Measurements from ENCODE around the gene NDOR1. TPM values are rescaled to one million over a fixed set of nuclear protein-coding genes. Genes with fewer than 3 reads are reported as not detected.

The NDOR1 gene
- total RNA-seq, 1 donor from 2014 or later = 31.6 TPM

GRCh38 chr9:137247916-137248175 is 42.3 kb downstream of the NDOR1 start:
- Mint-ChIP-seq H3K4me3 (ENCODE audit: unreplicated experiment) (no peak overlapping the region), H3K27ac (ENCODE audit: unreplicated experiment) (no peak overlapping the region), H3K27me3 (ENCODE audit: unreplicated experiment) (peaks cover 1% of the 10 kb centered on the region), H3K36me3 (ENCODE audit: unreplicated experiment) (no peaks in the 10 kb centered on the region), H3K9me3 (ENCODE audit: unreplicated experiment) (no peaks in the 10 kb centered on the region), H3K4me1 (ENCODE audit: low read depth, unreplicated experiment) (peaks cover under 1% of the 10 kb centered on the region)
- DNase-seq = no peak
- TF ChIP-seq, protein P1, sequence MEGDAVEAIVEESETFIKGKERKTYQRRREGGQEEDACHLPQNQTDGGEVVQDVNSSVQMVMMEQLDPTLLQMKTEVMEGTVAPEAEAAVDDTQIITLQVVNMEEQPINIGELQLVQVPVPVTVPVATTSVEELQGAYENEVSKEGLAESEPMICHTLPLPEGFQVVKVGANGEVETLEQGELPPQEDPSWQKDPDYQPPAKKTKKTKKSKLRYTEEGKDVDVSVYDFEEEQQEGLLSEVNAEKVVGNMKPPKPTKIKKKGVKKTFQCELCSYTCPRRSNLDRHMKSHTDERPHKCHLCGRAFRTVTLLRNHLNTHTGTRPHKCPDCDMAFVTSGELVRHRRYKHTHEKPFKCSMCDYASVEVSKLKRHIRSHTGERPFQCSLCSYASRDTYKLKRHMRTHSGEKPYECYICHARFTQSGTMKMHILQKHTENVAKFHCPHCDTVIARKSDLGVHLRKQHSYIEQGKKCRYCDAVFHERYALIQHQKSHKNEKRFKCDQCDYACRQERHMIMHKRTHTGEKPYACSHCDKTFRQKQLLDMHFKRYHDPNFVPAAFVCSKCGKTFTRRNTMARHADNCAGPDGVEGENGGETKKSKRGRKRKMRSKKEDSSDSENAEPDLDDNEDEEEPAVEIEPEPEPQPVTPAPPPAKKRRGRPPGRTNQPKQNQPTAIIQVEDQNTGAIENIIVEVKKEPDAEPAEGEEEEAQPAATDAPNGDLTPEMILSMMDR (IDR thresholded peaks at IDR 0.05; ENCODE audit: partially characterized antibody, unreplicated experiment) = no peak

DNA sequence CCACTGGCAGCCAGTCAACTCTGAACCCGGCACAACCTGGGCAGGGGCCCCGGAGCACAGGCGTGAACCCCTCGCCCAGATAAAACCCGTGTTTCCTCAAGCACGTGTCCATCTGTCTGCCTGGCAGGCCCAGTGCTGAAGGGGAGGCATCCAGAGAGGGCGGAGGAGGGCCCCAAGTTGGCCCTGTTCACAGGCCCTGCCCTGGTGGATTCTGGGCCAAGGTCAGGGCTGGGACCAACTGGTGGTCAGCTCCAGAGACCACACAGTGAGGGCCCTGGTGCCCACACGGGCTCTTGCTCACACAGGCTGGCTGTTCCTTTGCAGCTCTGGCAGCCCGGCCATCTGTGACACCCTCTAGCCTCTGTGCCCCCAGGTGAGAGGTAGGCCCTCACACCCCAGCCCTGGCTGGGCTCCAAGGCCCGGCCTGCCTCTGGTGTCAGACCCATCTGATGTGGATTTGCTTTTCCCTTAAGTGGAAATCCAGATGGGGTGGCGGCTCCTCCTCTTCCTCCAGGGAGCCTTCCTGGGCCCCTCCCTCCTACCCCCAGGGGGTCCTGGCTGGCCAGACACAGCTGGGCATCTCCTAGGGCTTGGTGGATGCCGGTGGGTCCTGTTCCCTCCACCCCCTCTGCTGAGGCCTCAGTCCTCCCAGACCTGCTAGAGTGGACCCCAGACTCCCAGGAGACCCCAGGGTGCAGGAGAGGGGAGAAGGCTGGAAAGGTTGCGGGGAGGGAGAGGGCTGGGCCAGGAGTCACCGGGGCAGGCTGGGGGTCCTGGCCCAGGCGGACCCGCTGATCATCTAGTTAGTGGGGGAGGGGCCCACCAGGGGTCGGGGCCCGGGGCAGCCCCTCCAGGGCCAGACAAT is 45.1 kb downstream of the NDOR1 start:
- Mint-ChIP-seq H3K9me3 (ENCODE audit: unreplicated experiment) (peaks cover 4% of the 10 kb centered on the region), H3K4me3 (ENCODE audit: unreplicated experiment) (no peak overlapping the region), H3K27ac (ENCODE audit: unreplicated experiment) (no peak overlapping the region), H3K36me3 (ENCODE audit: unreplicated experiment) (no peaks in the 10 kb centered on the region), H3K27me3 (ENCODE audit: unreplicated experiment) (peaks cover 2% of the 10 kb centered on the region), H3K4me1 (ENCODE audit: low read depth, unreplicated experiment) (peaks cover 1% of the 10 kb centered on the region)
- TF ChIP-seq, protein P1 (IDR thresholded peaks at IDR 0.05; ENCODE audit: partially characterized antibody, unreplicated experiment) = no peak
- no peak for DNase-seq

DNA sequence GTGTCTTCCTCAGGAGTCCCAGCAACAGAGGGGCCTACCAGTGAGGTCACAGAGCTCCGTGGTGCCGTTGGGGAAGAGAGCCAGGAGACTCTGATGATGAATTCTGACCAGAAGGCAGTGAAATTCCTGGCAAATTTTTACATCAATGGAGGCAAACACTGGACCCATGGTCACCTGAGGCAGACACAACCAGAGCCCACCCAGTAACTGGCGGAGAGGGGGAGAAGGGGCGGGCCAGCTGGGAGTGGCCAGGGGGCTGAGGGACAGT is 45.6 kb downstream of the NDOR1 start, which contains the start of gene STPG3:
TSS of gene STPG3 (plus strand) at position 93 of the 268 bp plus-strand sequence. CDS start at position 94, 1 bp downstream.
- TF ChIP-seq, protein P1 (IDR thresholded peaks at IDR 0.05; ENCODE audit: partially characterized antibody, unreplicated experiment) = no peak
- H3K36me3 Mint-ChIP-seq (ENCODE audit: unreplicated experiment) = no peaks in the 10 kb centered on the region
- no peak within 1 kb of the TSS for H3K4me3 Mint-ChIP-seq (ENCODE audit: unreplicated experiment)
- DNase-seq = no peak
- peaks cover 2% of the 10 kb centered on the region for H3K27me3 Mint-ChIP-seq (ENCODE audit: unreplicated experiment)
- H3K27ac Mint-ChIP-seq (ENCODE audit: unreplicated experiment) = no peak within 1 kb of the TSS
- peaks cover 1% of the 10 kb centered on the region for H3K4me1 Mint-ChIP-seq (ENCODE audit: low read depth, unreplicated experiment)
- peaks cover 4% of the 10 kb centered on the region for H3K9me3 Mint-ChIP-seq (ENCODE audit: unreplicated experiment)

DNA sequence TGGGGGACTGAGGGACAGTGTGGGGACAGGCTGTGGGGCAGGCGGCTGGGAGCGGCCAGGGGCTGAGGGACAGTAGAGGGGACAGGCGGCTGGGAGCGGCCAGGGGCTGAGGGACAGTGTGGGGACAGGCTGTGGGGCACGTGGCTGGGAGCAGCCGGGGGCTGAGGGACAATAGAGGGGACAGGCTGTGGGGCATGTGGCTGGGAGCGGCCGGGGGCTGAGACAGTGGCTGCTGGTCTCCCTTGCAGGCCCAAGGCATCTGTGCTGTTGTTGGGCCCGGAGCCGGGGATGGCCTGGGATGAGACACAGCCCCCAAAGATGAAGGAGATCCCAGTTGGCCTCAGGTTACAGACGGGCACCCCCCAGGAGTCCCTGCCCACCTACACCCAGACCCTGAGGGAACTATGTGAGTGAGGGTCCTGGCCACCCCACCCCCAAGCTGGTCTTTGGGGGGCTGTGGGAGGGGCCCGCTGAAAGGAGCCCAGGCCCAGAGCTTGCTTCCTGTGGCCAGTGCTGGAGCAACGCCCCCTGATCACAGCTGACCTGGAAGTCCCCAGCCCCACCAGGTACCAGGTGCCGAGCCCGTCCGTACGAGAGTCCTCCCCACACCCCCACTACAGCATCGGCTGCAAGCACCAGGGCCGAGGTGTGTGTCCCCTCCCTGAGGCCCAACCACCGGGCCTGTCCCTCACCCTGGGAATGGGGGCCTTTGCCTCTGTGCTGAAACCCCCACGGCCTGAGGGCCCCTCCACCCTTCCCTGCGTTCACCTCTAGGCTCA is 46.2 kb downstream of the NDOR1 start:
- H3K27me3 Mint-ChIP-seq (ENCODE audit: unreplicated experiment) = peaks cover 2% of the 10 kb centered on the region
- H3K36me3 Mint-ChIP-seq (ENCODE audit: unreplicated experiment) = no peaks in the 10 kb centered on the region
- no peak overlapping the region for H3K27ac Mint-ChIP-seq (ENCODE audit: unreplicated experiment)
- no peak for DNase-seq
- no peak overlapping the region for H3K4me3 Mint-ChIP-seq (ENCODE audit: unreplicated experiment)
- H3K4me1 Mint-ChIP-seq (ENCODE audit: low read depth, unreplicated experiment) = peaks cover 1% of the 10 kb centered on the region
- H3K9me3 Mint-ChIP-seq (ENCODE audit: unreplicated experiment) = peaks cover 4% of the 10 kb centered on the region
- TF ChIP-seq, protein P1 (IDR thresholded peaks at IDR 0.05; ENCODE audit: partially characterized antibody, unreplicated experiment) = no peak
